PC-9 (cell line): Measurements from ENCODE around the gene HOXB6.

Experiments used
- EZH2 ChIP-seq: fragments of 200-600 bp; sonication (generic); IDR thresholded peaks from 2 replicates; pipeline ENCODE4 v1.8.0; 2017; ENCODE audit warnings: antibody characterized with exemption, low read depth
- TF ChIP-seq, protein P1 (sequence below): fragments of 200-600 bp; sonication (generic); conservative IDR thresholded peaks from 2 replicates; pipeline ENCODE4 v1.6.1; 2017; ENCODE audit warnings: mixed run types, antibody characterized with exemption, mild to moderate bottlenecking, moderate library complexity

DNA sequence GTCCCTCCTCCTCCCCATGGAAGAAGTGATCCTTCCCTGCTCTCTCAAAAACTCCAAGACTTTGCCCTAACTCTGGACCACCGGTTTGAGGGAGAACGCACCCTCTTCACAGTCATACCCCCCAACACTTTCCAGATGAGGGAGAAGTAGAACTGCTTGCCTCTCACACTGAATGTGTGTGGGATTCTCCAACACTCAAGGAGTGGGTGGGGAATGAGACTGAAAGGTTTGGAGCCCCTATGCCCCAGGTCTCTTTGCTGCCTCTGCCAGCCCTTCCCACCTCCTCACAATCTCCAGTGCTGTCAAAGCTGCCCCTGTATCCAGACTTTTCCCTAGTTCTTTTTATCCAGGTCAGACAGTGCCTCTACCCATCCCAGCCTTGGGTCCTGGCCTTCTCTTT lies 38.1 kb downstream of the HOXB6 start:
- TF ChIP-seq, protein P1, sequence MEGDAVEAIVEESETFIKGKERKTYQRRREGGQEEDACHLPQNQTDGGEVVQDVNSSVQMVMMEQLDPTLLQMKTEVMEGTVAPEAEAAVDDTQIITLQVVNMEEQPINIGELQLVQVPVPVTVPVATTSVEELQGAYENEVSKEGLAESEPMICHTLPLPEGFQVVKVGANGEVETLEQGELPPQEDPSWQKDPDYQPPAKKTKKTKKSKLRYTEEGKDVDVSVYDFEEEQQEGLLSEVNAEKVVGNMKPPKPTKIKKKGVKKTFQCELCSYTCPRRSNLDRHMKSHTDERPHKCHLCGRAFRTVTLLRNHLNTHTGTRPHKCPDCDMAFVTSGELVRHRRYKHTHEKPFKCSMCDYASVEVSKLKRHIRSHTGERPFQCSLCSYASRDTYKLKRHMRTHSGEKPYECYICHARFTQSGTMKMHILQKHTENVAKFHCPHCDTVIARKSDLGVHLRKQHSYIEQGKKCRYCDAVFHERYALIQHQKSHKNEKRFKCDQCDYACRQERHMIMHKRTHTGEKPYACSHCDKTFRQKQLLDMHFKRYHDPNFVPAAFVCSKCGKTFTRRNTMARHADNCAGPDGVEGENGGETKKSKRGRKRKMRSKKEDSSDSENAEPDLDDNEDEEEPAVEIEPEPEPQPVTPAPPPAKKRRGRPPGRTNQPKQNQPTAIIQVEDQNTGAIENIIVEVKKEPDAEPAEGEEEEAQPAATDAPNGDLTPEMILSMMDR = no peak
- no peak for TF ChIP-seq EZH2
